PC-9 (cell line): Measurements from ENCODE around the gene IL6R. TPM values are rescaled to one million over a fixed set of nuclear protein-coding genes. Genes with fewer than 3 reads are reported as not detected.

ENCODE experiments used
- BruUV-seq: library from RNA; stranded (reverse); fragments of 400-500 nt; replicated peaks from 2 replicates; lab custom pipeline; 2021; lab: Mats Ljungman, UMichigan
- CTCF ChIA-PET: fragments of 300-600 bp; sonication (Branson Sonifier 250); formaldehyde crosslinking; loops from one replicate; lab custom pipeline; 2022; ENCODE audit warnings: antibody characterized with exemption; lab: Charles Lee
- POLR2A ChIA-PET: fragments of 300-600 bp; sonication (Branson Sonifier 250); formaldehyde crosslinking; loops from one replicate; lab custom pipeline; 2022; ENCODE audit warnings: antibody characterized with exemption; ENCODE audit not compliant: unreplicated experiment; lab: Charles Lee
- DNase-seq, 2 experiments: peaks; one replicate each; pipeline versions ENCODE4 v3.0.0 to v3.0.0-alpha.2; 2015 to 2022; ENCODE audit warnings: mixed read lengths in 1 of 2
- H2AFZ ChIP-seq: fragments of 200-600 bp; sonication (generic); 2 replicates; pipeline ENCODE4 v1.8.1; 2017; ENCODE audit warnings: antibody characterized with exemption
- H3F3A ChIP-seq: fragments of 200-600 bp; sonication (generic); 2 replicates; pipeline ENCODE4 v1.8.1; 2017; ENCODE audit warnings: antibody characterized with exemption, mild to moderate bottlenecking, low read depth; ENCODE audit not compliant: insufficient read depth
- H3K27ac ChIP-seq: fragments of 200-600 bp; sonication (generic); 2 replicates; pipeline ENCODE4 v1.6.1; 2016; ENCODE audit warnings: mixed run types
- H3K27me3 ChIP-seq: fragments of 200-600 bp; sonication (generic); 2 replicates; pipeline ENCODE4 v1.6.1; 2016; ENCODE audit warnings: low read depth, mixed run types; ENCODE audit not compliant: insufficient read depth
- H3K36me3 ChIP-seq: fragments of 200-600 bp; sonication (generic); 2 replicates; pipeline ENCODE4 v1.6.1; 2016; ENCODE audit warnings: low read depth, mixed run types
- H3K4me1 ChIP-seq: fragments of 200-600 bp; sonication (generic); replicated peaks from 2 replicates; pipeline ENCODE4 v1.6.1; 2016; ENCODE audit warnings: mixed run types; ENCODE audit not compliant: insufficient read depth
- H3K4me2 ChIP-seq: fragments of 200-600 bp; sonication (generic); 2 replicates; pipeline ENCODE4 v1.6.1; 2017; ENCODE audit warnings: mixed run types
- H3K4me3 ChIP-seq: fragments of 200-600 bp; sonication (generic); 2 replicates; pipeline ENCODE4 v1.6.1; 2016; ENCODE audit warnings: mixed run types
- H3K79me2 ChIP-seq: fragments of 200-600 bp; sonication (generic); 2 replicates; pipeline ENCODE4 v1.6.1; 2017; ENCODE audit warnings: low read depth, mixed run types
- H3K9me2 ChIP-seq: fragments of 200-600 bp; sonication (generic); 2 replicates; pipeline ENCODE4 v1.8.1; 2017; ENCODE audit warnings: mild to moderate bottlenecking; ENCODE audit not compliant: insufficient read depth
- H3K9me3 ChIP-seq: fragments of 200-600 bp; sonication (generic); 2 replicates; pipeline ENCODE4 v1.8.1; 2016; ENCODE audit warnings: low read depth; ENCODE audit not compliant: insufficient read depth
- H4K20me1 ChIP-seq: fragments of 200-600 bp; sonication (generic); 2 replicates; pipeline ENCODE4 v1.8.1; 2017; ENCODE audit not compliant: insufficient read depth
- EZH2 ChIP-seq: fragments of 200-600 bp; sonication (generic); IDR thresholded peaks from 2 replicates; pipeline ENCODE4 v1.8.0; 2017; ENCODE audit warnings: antibody characterized with exemption, low read depth
- intact Hi-C: fragments of 100-400 bp; cut with micrococcal nuclease; formaldehyde crosslinking; loops from one replicate; pipeline ENCODE4 v1.10.0; 2022; ENCODE audit not compliant: unreplicated experiment
- total RNA-seq: library from RNA; stranded (reverse); gene quantifications from 2 replicates; pipeline ENCODE4 v1.2.3, GENCODE V29; 2021
- TF ChIP-seq, protein P1 (sequence below): fragments of 200-600 bp; sonication (generic); conservative IDR thresholded peaks from 2 replicates; pipeline ENCODE4 v1.6.1; 2017; ENCODE audit warnings: mixed run types, antibody characterized with exemption, mild to moderate bottlenecking, moderate library complexity

IL6R gene
- total RNA-seq, 1 experiment from 2014 or later, result 3.2 TPM

DNA sequence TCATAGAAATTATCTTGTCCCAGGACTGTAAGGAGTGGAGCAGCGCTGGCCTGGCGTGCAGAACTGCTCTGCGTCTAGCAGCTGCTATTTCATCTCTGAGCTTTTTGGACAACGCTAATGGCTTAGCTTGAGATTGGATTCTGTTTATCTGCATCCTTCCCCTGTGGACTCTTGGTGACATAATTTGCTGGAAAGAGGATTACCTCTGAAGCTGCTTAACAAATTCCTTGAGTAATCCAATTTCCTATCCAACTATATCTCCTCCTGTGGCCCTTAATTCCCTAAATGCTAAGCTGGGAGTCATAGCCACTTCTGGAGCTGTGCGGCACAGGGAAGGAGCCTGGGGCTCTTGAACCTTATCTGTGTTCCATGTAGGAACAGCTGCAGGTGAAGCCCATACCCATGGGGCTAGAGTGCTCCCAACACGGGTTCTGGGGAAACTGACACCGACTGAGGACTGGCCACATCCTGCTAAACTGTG lies 43.2 kb downstream of the IL6R start:
- Histone ChIP-seq H4K20me1 (no peaks in the 10 kb centered on the region), H3F3A (no peaks in the 10 kb centered on the region), H3K36me3 (no peaks in the 10 kb centered on the region), H2AFZ (no peak overlapping the region), H3K4me1 (peaks cover 1% of the 10 kb centered on the region; the same call in 1 of the 2 replicates), H3K4me3 (no peak overlapping the region), H3K27me3 (no peaks in the 10 kb centered on the region), H3K79me2 (no peaks in the 10 kb centered on the region), H3K4me2 (no peak overlapping the region), H3K9me3 (no peaks in the 10 kb centered on the region), H3K9me2 (no peaks in the 10 kb centered on the region), H3K27ac (no peak overlapping the region)
- DNase-seq, result no peak
- intact Hi-C loops, result no loop called here
- TF ChIP-seq, protein P1, sequence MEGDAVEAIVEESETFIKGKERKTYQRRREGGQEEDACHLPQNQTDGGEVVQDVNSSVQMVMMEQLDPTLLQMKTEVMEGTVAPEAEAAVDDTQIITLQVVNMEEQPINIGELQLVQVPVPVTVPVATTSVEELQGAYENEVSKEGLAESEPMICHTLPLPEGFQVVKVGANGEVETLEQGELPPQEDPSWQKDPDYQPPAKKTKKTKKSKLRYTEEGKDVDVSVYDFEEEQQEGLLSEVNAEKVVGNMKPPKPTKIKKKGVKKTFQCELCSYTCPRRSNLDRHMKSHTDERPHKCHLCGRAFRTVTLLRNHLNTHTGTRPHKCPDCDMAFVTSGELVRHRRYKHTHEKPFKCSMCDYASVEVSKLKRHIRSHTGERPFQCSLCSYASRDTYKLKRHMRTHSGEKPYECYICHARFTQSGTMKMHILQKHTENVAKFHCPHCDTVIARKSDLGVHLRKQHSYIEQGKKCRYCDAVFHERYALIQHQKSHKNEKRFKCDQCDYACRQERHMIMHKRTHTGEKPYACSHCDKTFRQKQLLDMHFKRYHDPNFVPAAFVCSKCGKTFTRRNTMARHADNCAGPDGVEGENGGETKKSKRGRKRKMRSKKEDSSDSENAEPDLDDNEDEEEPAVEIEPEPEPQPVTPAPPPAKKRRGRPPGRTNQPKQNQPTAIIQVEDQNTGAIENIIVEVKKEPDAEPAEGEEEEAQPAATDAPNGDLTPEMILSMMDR, result no peak
- no peak for TF ChIP-seq EZH2
- POLR2A ChIA-PET, result no interaction called here
- BruUV-seq, result no TSS peak
- CTCF ChIA-PET, result no interaction called here

DNA sequence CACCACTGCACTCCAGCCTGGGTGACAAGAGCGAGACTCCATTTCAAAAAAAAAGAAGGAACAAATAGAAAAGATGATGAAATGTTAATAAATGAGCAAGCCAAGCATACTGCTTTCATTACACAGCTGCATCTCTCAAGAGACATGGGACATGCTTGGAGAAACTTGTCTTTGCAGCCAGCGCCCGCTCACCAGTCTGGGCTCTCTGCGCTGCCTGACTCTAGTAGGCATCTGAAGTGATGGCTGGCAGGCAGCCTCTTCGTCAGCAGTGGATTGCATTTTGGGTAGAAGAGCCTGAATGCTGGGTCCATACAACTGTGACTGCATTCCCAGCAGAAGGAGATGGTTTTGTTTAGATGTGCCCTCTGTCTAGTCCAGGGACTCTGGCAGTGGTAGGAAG lies 48.0 kb downstream of the IL6R start:
- no peak overlapping the region for H3K4me3 ChIP-seq
- H4K20me1 ChIP-seq, result no peaks in the 10 kb centered on the region
- no peaks in the 10 kb centered on the region for H3K27me3 ChIP-seq
- no peaks in the 10 kb centered on the region for H3K9me2 ChIP-seq
- H3K4me2 ChIP-seq, result no peak overlapping the region
- BruUV-seq, result no TSS peak
- CTCF ChIA-PET, result no interaction called here
- DNase-seq, result no peak
- H3K4me1 ChIP-seq, result peaks cover 7% of the 10 kb centered on the region; the same call in 1 of the 2 replicates
- no peaks in the 10 kb centered on the region for H3K36me3 ChIP-seq
- intact Hi-C loops, result no loop called here
- no peaks in the 10 kb centered on the region for H3K9me3 ChIP-seq
- no peaks in the 10 kb centered on the region for H3K79me2 ChIP-seq
- H3K27ac ChIP-seq, result no peak overlapping the region
- H2AFZ ChIP-seq, result no peak overlapping the region
- POLR2A ChIA-PET, result no interaction called here
- no peaks in the 10 kb centered on the region for H3F3A ChIP-seq
- TF ChIP-seq, protein P1, result no peak
- TF ChIP-seq EZH2, result no peak

DNA sequence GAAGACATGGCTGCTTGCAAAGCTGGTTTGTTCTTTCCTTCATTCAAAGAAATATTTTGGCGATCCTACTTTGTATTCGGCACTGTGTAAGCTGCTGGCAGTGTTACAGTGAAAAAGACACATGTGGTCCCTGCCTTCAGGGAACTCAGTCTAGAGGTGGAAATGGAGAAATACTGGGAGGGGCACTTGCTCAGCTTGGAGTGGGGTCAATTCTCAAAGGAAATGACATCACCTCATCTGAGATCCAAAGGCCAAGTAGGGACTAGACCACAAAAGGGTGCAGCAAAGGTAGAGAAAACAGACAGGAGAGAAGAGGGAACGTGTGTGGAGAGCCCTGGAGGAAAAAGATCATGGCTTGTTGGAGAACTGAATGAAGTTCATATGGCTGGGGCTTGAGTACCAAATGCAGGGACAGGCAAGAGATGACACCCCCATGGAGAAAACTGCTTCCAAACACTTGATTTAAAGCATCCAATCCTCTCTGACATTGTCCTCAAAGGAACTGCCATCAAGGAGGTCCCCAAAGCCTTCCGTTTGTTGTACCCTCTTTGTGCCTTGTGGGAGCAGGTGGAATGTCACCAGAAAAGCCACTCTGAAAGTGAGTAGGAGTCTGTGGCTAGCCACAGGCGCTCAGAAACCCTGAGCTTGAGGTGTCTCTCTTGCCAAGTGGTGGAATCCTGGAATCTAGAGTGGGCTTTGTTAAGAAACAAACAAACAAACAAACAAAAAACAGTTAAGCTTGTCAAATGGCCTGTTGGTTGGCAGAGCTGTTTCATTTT lies 48.6 kb downstream of the IL6R start:
- intact Hi-C loops, result no loop called here
- Histone ChIP-seq H3K9me2 (no peaks in the 10 kb centered on the region), H3K79me2 (no peaks in the 10 kb centered on the region), H3K4me2 (no peak overlapping the region), H3K4me3 (no peak overlapping the region), H3K9me3 (no peaks in the 10 kb centered on the region), H2AFZ (no peak overlapping the region), H3K36me3 (no peaks in the 10 kb centered on the region), H4K20me1 (no peaks in the 10 kb centered on the region), H3K27ac (no peak overlapping the region), H3K27me3 (no peaks in the 10 kb centered on the region), H3F3A (no peaks in the 10 kb centered on the region), H3K4me1 (peaks cover 7% of the 10 kb centered on the region; the same call in 1 of the 2 replicates)
- no peak for DNase-seq
- CTCF ChIA-PET, result no interaction called here
- TF ChIP-seq EZH2, result no peak
- TF ChIP-seq, protein P1, result no peak
- BruUV-seq, result no TSS peak
- POLR2A ChIA-PET, result no interaction called here
